Natural killer cell treated with Interleukin-12 subunit alpha and Interleukin-12 subunit beta and Interleukin-15 and Interleukin-18, amount 100 ng/mL, for 72 hours (primary cell): ENCODE measurements around the gene PDGFC. TPM values are rescaled to one million over a fixed set of nuclear protein-coding genes. Genes with fewer than 3 reads are reported as not detected.

Experiments
- ATAC-seq, 2 donors: fragments of 150-1000 bp; cut with Tn5 transposase in 1 of 2; sonication (Bioruptor Pico), chemical (Tn5 transposase) in 1 of 2; 2 replicates each; pipeline ENCODE4 v1.10.0; 2021
- DNase-seq: peaks from one replicate; pipeline ENCODE4 v3.0.0; 2022; ENCODE audit warnings: low spot score
- H3K27ac Mint-ChIP-seq, 2 donors: 1 replicate in 1 of 2; 2 replicates in 1 of 2; pipeline ENCODE4 v1.8.0; 2022; ENCODE audit warnings: mixed read lengths in 2 of 2, mild to moderate bottlenecking in 1 of 2, moderate library complexity in 1 of 2
- H3K27me3 Mint-ChIP-seq, 2 donors: 1 replicate in 1 of 2; 2 replicates in 1 of 2; pipeline ENCODE4 v1.8.0; 2022; ENCODE audit warnings: mixed read lengths in 2 of 2
- H3K36me3 Mint-ChIP-seq: one replicate; pipeline ENCODE4 v1.8.0; 2022; ENCODE audit warnings: mixed read lengths
- H3K4me1 Mint-ChIP-seq, 2 donors: 1 replicate in 1 of 2; 2 replicates in 1 of 2; pipeline ENCODE4 v1.8.0; 2022; ENCODE audit warnings: low read depth in 2 of 2, mixed read lengths in 2 of 2, mild to moderate bottlenecking in 1 of 2
- H3K4me3 Mint-ChIP-seq: one replicate; pipeline ENCODE4 v1.8.0; 2022; ENCODE audit warnings: mixed read lengths
- H3K9me3 Mint-ChIP-seq: 2 replicates; pipeline ENCODE4 v1.8.0; 2022; ENCODE audit warnings: mixed read lengths
- total RNA-seq, 2 donors: library from RNA; stranded (reverse); gene quantifications; one replicate each; pipeline ENCODE4 v1.2.3, GENCODE V29; 2022

The PDGFC gene
- total RNA-seq, 2 donors from 2014 or later = not detected

- ATAC-seq (no peak), DNase-seq (no peak)
- H3K4me3 Mint-ChIP-seq = no peak overlapping the region
- H3K4me1 Mint-ChIP-seq = no peaks in the 10 kb centered on the region
- no peaks in the 10 kb centered on the region for H3K27me3 Mint-ChIP-seq
- H3K36me3 Mint-ChIP-seq = no peaks in the 10 kb centered on the region
- no peak overlapping the region for H3K27ac Mint-ChIP-seq
- H3K9me3 Mint-ChIP-seq = peaks cover 9% of the 10 kb centered on the region
Measured at GRCh38 chr4:156800463-156800862, 171.1 kb downstream of the PDGFC start.

GRCh38 chr4:156799121-156799589 is 172.4 kb downstream of the PDGFC start:
- no peak for ATAC-seq
- H3K36me3 Mint-ChIP-seq = no peaks in the 10 kb centered on the region
- H3K4me1 Mint-ChIP-seq = no peaks in the 10 kb centered on the region

GRCh38 chr4:156798438-156798837 is 173.2 kb downstream of the PDGFC start:
- Mint-ChIP-seq H3K27me3 (no peaks in the 10 kb centered on the region), H3K4me3 (no peak overlapping the region), H3K4me1 (no peaks in the 10 kb centered on the region), H3K27ac (no peak overlapping the region), H3K9me3 (peaks cover 9% of the 10 kb centered on the region), H3K36me3 (no peaks in the 10 kb centered on the region)
- ATAC-seq (no peak), DNase-seq (no peak)

More at GRCh38 chr4:156799121-156799589, 172.4 kb downstream of the PDGFC start:
- H3K4me3 Mint-ChIP-seq = no peak overlapping the region
- no peaks in the 10 kb centered on the region for H3K27me3 Mint-ChIP-seq
- peaks cover 9% of the 10 kb centered on the region for H3K9me3 Mint-ChIP-seq
- H3K27ac Mint-ChIP-seq = no peak overlapping the region
- no peak for DNase-seq

- Mint-ChIP-seq H3K27ac (no peak overlapping the region), H3K9me3 (peaks cover 5% of the 10 kb centered on the region), H3K36me3 (no peaks in the 10 kb centered on the region), H3K4me1 (no peaks in the 10 kb centered on the region), H3K4me3 (no peak overlapping the region), H3K27me3 (no peaks in the 10 kb centered on the region)
- no peak for ATAC-seq
- no peak for DNase-seq
Measured at GRCh38 chr4:156797206-156797605, 174.4 kb downstream of the PDGFC start.

- H3K9me3 Mint-ChIP-seq = no peaks in the 10 kb centered on the region
- no peak for DNase-seq
Measured at GRCh38 chr4:156795727-156796126, 175.9 kb downstream of the PDGFC start.

GRCh38 chr4:156794863-156795262 is 176.7 kb downstream of the PDGFC start:
- H3K27ac Mint-ChIP-seq = no peak overlapping the region

More at GRCh38 chr4:156795727-156796126, 175.9 kb downstream of the PDGFC start:
- Mint-ChIP-seq H3K36me3 (no peaks in the 10 kb centered on the region), H3K4me1 (no peaks in the 10 kb centered on the region), H3K27ac (no peak overlapping the region), H3K4me3 (no peak overlapping the region), H3K27me3 (no peaks in the 10 kb centered on the region)
- no peak for ATAC-seq

GRCh38 chr4:156792462-156793085 is 179.0 kb downstream of the PDGFC start:
- no peaks in the 10 kb centered on the region for H3K27me3 Mint-ChIP-seq
- no peaks in the 10 kb centered on the region for H3K36me3 Mint-ChIP-seq
- H3K4me1 Mint-ChIP-seq = no peaks in the 10 kb centered on the region
- no peak overlapping the region for H3K27ac Mint-ChIP-seq
- DNase-seq = no peak
- H3K4me3 Mint-ChIP-seq = no peak overlapping the region
- ATAC-seq = no peak
- H3K9me3 Mint-ChIP-seq = no peaks in the 10 kb centered on the region

More at GRCh38 chr4:156794863-156795262, 176.7 kb downstream of the PDGFC start:
- no peak for DNase-seq
- no peak overlapping the region for H3K4me3 Mint-ChIP-seq
- no peaks in the 10 kb centered on the region for H3K4me1 Mint-ChIP-seq
- no peaks in the 10 kb centered on the region for H3K27me3 Mint-ChIP-seq
- no peaks in the 10 kb centered on the region for H3K9me3 Mint-ChIP-seq
- H3K36me3 Mint-ChIP-seq = no peaks in the 10 kb centered on the region
- no peak for ATAC-seq

GRCh38 chr4:156790866-156791265 is 180.7 kb downstream of the PDGFC start:
- ATAC-seq (no peak), DNase-seq (no peak)
- H3K27ac Mint-ChIP-seq = no peak overlapping the region
- no peaks in the 10 kb centered on the region for H3K36me3 Mint-ChIP-seq
- no peak overlapping the region for H3K4me3 Mint-ChIP-seq
- no peaks in the 10 kb centered on the region for H3K9me3 Mint-ChIP-seq
- H3K4me1 Mint-ChIP-seq = no peaks in the 10 kb centered on the region
- no peaks in the 10 kb centered on the region for H3K27me3 Mint-ChIP-seq

GRCh38 chr4:156788782-156789181 is 182.8 kb downstream of the PDGFC start:
- H3K27ac Mint-ChIP-seq = no peak overlapping the region
- H3K9me3 Mint-ChIP-seq = peaks cover 7% of the 10 kb centered on the region
- DNase-seq (no peak), ATAC-seq (no peak)
- peaks cover 5% of the 10 kb centered on the region for H3K36me3 Mint-ChIP-seq
- no peaks in the 10 kb centered on the region for H3K4me1 Mint-ChIP-seq
- H3K27me3 Mint-ChIP-seq = no peaks in the 10 kb centered on the region
- no peak overlapping the region for H3K4me3 Mint-ChIP-seq

- no peak for ATAC-seq
- Mint-ChIP-seq H3K27ac (no peak overlapping the region), H3K4me1 (no peaks in the 10 kb centered on the region)
Measured at GRCh38 chr4:156786713-156787112, 184.9 kb downstream of the PDGFC start.

GRCh38 chr4:156784970-156785369 is 186.6 kb downstream of the PDGFC start:
- DNase-seq = no peak
- Mint-ChIP-seq H3K9me3 (peaks cover 16% of the 10 kb centered on the region), H3K4me3 (no peak overlapping the region), H3K36me3 (peaks cover 8% of the 10 kb centered on the region), H3K4me1 (no peaks in the 10 kb centered on the region), H3K27me3 (no peaks in the 10 kb centered on the region), H3K27ac (no peak overlapping the region)
- ATAC-seq = no peak

More at GRCh38 chr4:156786713-156787112, 184.9 kb downstream of the PDGFC start:
- no peaks in the 10 kb centered on the region for H3K27me3 Mint-ChIP-seq
- no peak for DNase-seq
- peaks cover 11% of the 10 kb centered on the region for H3K9me3 Mint-ChIP-seq
- peaks cover 8% of the 10 kb centered on the region for H3K36me3 Mint-ChIP-seq
- no peak overlapping the region for H3K4me3 Mint-ChIP-seq

- Mint-ChIP-seq H3K36me3 (peaks cover 8% of the 10 kb centered on the region), H3K9me3 (peaks cover 16% of the 10 kb centered on the region), H3K27ac (no peak overlapping the region), H3K4me1 (no peaks in the 10 kb centered on the region), H3K4me3 (no peak overlapping the region), H3K27me3 (no peaks in the 10 kb centered on the region)
- DNase-seq (no peak), ATAC-seq (no peak)
Measured at GRCh38 chr4:156783966-156784365, 187.6 kb downstream of the PDGFC start.

GRCh38 chr4:156782491-156782890 is 189.1 kb downstream of the PDGFC start:
- no peak overlapping the region for H3K27ac Mint-ChIP-seq
- H3K9me3 Mint-ChIP-seq = peaks cover 16% of the 10 kb centered on the region
- H3K4me1 Mint-ChIP-seq = no peaks in the 10 kb centered on the region
- H3K27me3 Mint-ChIP-seq = no peaks in the 10 kb centered on the region
- H3K36me3 Mint-ChIP-seq = peaks cover 8% of the 10 kb centered on the region
- DNase-seq = no peak
- no peak overlapping the region for H3K4me3 Mint-ChIP-seq
- no peak for ATAC-seq

- Mint-ChIP-seq H3K9me3 (peaks cover 16% of the 10 kb centered on the region), H3K27ac (no peak overlapping the region), H3K4me1 (no peaks in the 10 kb centered on the region), H3K4me3 (no peak overlapping the region), H3K27me3 (no peaks in the 10 kb centered on the region), H3K36me3 (peaks cover 8% of the 10 kb centered on the region)
- ATAC-seq (no peak), DNase-seq (no peak)
Measured at GRCh38 chr4:156781852-156782251, 189.7 kb downstream of the PDGFC start.

GRCh38 chr4:156779774-156780173 is 191.8 kb downstream of the PDGFC start:
- ATAC-seq (no peak), DNase-seq (no peak)
- Mint-ChIP-seq H3K27me3 (no peaks in the 10 kb centered on the region), H3K4me1 (no peaks in the 10 kb centered on the region), H3K36me3 (peaks cover 8% of the 10 kb centered on the region), H3K9me3 (peaks cover 16% of the 10 kb centered on the region), H3K27ac (no peak overlapping the region), H3K4me3 (no peak overlapping the region)
